GM18907 (cell line): Measurements from ENCODE around the gene SEC14L1.
"Not testable (repeated sequence)": the region's sequence is repeated elsewhere in the genome, so short reads cannot be mapped to it uniquely, and the experiment has no call there.

Experiments
- ATAC-seq: cut with Tn5 transposase; IDR thresholded peaks from one replicate; pipeline ENCODE4 v1.9.1; 2021; ENCODE audit warnings: mild to moderate bottlenecking, moderate library complexity; ENCODE audit not compliant: unreplicated experiment

The SEC14L1 gene

DNA sequence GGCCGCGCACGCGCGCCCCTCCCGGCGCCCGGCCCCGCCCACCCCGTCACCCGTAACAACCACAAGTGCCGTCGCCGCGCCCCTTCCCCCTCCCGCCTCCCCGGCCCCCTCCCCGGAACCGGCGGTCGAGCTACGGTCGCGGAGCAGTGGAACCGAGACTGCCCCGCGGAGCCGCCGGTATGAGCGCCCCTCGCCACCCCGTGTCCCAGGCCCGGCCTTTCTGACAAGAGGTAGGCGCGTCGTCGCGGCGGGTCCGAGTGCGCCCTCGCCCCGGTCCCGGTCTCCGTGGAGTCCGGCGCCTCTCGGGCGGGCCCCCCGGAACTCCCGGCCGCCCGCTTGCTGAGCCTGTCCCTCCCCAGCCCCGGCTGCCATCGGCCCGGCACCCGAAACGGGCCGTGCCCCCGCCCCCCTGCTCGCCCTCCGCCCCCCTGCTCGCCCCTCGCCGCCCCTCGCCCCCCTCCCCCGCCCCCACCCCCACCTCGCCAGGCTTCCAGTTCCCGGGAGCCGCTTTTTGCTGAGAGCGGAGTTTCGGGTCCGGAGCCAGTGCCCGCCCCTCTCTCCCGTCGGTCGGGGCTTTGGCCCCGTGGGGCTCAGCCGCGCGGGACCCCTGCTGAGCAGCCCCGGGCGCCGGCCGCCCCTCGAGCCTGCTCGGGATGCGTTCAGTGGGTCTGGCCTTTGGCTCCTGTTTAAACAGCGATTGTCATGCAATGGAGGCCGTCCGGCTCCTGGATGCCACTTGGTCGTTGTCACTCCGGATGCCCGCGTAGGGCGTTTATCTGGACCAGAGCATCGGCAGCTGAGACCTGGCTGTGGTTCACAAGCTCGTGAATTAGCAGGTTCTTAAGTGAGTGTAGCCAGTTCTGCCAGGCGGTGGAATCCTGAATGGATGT is at the start of gene SEC14L1:
SEC14L1 (plus strand) TSS at position 92 of the 890 bp plus-strand sequence. CDS start 2,628 bp downstream, outside the sequence.
- peak; percentile 42 for ATAC-seq

DNA sequence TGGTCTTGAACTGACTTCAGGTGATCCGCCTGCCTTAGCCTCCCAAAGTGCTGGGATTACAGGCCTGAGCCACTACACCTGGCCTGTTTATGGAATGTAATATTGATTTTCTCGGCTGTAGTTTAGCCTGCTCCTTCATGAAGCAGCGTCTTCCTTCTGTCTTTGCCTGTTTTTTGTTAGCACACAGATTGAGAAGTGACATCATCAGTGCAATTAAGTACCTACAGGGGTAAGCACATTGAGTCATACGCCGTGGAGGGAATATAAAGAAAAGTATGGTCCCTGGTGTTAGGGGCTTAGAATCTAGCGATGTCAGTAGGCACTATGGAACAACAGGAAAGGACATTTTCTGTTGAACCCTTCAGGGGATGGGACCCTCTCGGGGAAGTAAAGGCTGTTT is 48.7 kb upstream of the SEC14L1 start:
- ATAC-seq: no peak

DNA sequence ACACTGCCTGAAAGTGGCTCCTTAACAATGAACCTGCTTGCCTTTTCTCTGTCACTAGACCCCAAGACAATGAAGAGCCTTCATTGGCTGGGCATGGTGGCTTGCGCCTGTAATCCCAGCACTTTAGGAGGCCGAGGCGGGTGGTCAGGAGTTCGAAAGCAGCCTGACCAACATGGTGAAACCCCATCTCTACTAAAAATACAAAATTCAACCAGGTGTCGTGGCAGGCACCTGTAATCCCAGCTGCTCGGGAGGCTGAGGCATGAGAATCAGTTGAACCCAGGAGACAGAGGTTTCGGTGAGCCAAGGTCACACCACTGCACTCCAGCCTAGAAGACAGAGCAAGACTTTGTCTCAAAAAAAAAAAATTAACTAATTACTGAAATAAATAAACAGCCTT is 45.3 kb upstream of the SEC14L1 start:
- no peak for ATAC-seq

DNA sequence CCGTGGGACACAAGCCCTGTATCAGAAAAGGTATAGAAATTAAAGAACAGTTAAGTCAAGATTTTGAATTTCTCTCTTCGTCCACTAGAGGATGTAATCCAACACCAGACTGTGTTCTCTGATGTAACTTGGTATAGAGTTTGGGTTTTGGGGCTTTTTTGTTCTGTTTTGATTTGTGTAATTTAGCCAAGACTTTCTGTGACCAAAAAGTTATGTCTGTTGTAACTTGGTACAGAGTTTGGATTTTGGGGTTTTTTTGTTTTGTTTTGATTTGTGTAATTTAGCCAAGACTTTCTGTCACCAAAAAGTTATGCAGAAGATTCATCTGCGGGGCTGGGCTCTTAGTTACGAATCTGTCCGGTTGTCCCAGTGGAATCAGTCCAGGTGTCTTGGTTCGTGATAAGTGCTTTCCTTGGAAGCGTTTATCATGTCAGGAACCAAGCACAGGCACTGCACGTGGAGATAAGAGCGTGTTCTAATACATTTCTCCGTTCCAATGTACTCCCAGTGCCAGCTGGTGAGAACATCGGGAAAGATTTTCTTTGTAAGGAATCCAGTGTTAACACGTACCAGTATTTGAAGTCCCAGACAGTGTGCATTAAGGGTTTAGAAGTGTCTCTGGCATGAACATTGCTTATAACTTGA is 44.1 kb upstream of the SEC14L1 start:
- no peak for ATAC-seq

DNA sequence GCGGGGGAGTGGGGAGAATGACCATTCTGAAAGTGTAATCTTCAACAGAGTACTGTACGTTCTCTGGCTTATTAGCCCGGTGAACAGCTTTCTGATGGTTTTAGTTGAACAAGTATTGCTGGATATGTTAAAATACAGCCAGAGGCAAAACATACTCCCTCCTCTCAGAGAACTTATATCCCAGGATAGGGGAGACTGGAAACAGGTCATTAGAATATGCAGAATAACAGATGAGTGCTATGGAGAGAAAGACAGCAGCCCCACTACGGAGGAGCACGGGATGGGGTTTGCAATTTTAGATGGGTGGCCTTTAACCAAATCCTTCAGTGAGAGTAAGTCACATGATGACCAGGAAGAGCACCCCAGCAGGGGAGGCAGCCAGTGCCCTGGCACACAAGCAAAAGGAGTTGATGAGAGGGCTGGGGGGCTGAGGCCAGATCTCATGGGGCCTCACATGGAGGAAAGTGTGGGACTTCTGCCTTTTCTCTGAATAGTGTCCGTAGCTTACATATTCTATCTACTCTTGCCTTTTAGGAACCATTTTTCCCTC is 43.1 kb upstream of the SEC14L1 start:
- ATAC-seq: no peak

DNA sequence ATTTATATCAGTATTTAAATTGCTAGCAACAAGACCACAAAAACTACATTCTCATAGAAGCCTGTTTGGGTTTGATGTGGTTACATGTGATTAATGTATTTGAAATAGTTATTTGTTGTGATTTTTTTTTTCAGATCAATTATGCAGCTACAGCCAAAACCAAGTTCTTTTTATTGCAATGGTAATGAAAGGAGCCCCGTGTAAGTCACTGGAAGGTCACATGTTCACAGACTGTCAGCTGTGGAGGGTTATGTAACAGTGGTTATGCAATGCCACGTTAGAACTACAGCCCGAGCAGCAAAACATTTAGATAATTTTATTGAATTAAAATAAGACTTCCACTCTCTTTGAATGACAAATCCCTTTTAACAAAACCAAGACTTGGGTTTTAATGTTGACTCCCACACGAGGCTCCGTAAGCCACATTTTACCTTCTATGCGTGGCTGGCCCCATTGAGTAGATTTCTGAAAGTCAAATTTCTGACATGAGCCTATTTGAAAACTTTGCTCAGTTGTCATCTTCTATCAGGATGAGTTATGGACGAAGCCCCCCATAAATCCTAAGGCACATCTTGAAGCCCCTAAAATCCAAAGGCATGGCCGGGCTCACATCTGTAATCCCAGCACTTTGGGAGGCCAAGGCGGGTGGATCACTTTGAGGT is 41.8 kb upstream of the SEC14L1 start:
- no peak for ATAC-seq

DNA sequence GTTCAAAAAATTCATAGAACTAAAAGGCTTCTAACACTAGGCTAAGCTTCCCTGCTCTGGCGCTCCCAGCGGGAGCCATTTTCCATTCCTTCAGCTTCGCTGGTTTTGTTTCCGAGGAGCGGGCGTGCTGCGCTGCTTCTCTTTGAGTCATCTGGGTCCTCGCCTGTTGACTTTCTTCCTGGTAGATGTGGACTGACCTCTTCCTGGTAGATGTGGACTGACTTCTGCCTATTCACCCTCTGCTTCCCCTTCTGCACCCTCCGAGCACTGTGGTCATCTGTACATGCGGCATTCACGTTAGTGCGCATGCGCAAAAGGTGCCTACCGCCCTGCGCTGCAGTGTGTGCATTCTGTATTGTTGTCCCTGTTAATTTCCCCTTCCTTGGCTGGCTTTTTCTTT is 40.8 kb upstream of the SEC14L1 start:
- no peak for ATAC-seq

DNA sequence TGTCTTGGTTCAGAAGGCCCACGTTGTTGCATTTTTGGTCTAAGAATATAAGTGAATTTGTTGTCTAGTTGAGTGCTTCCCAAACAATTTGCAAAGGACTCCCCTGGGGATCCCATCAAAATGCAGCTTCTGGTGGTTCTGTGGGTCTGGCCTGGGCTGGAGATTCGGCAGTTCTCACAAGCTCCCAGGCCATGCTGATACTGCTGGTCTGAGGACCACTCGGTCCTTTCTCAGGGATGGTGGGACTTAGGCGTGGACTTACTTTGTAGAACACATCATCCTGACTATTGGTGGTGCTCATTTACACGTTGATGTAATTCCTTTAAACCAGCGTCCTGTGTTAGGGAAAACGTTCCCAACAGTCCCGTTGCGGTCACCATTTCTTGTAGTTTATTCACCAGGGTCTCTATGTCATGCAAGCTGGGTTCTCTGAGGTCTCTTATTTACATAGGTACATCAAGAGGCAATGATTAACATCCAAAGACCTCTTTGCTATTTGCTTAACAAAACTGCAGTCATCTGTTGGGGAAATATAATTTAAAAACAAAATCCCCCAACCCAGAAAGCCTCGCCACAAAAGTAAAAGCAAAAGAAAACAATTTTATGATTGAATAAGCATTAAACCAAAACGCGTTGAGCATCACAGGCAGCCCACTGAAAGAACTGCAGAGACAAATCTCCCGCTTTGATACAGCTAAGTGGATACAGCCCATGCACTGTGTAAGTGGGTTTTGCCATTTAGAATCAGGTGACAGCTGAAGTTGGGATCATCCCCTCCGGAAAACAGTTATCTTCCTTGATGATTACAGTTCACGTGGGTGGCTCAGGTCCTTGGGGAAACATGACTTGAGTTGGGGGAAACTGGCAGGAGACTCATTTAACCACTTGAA is 39.0 kb upstream of the SEC14L1 start:
- ATAC-seq: peak; percentile 58

DNA sequence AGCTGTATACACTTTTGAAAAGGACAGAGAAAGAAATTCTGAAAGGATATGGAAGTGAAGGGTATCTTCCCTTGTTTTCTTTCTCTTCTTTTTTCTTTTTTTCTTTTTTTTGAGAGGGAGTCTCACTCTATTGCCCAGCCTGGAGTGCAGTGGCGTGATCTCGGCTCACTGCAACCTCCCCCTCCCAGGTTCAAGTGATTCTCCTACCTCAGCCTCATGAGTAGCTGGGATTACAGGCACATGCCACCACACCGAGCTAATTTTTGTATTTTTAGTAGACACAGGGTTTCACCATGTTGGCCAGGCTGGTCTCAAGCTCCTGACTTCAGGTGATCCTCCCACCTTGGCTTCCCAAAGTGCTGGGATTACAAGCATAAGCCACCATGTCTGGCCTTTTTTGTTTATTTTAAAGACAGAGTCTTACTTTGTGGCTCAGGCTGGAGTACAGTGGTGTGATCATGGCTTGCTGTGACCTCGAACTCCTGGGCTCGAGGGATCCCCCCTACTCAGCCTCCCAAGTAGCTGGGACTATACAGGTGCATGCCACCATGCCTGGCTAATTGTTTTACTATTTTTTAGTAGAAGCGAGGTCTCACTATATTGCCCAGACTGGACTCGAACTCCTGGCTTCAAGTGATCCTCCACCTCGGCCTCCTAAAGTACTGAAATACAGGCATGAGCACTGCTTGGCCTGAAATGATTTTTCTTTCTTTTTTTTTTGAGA is 38.2 kb upstream of the SEC14L1 start:
- ATAC-seq: not testable (repeated sequence)

DNA sequence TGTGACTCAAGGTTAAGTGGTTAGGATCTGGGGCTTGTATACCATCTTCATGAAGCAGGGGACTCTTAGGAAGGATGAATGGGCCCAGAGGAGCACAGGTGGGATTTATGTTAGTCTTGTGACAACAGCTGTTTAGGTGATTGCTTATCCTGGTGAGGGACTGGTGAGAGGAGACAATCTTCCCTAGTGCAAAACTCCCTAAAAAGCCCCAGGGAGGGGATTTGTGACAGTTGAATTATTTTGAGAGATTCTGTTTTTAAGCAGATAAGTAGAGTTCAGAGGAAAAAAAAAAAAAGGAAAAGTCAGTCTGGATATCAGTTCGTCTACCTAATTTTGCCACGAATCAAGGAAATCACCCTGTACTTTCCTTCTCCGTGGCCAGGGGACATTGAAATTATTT is 35.1 kb upstream of the SEC14L1 start:
- ATAC-seq: no peak

DNA sequence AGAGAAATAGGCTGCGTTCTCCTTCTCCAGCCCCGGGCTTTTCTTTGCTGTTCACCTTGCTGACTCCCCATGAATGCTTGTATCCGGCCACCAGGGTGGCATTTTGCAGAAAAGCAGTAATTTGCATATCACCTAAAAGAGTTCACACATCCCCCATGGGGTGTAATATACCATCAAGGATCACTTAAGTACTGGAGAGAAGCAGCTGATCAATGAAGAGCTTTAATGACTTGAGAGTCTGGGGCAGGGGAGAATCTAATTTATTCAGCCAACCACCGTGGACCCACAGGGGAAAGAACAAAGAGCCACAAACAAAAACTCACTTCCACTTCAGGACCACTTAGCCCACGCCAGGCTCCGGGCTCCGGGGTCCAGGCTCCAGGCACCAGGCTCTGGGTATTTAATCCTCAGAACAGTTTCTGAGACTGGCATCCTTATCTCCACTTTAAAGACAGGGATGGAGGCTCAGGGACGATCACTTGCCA is 33.9 kb upstream of the SEC14L1 start:
- peak; percentile 34 for ATAC-seq

DNA sequence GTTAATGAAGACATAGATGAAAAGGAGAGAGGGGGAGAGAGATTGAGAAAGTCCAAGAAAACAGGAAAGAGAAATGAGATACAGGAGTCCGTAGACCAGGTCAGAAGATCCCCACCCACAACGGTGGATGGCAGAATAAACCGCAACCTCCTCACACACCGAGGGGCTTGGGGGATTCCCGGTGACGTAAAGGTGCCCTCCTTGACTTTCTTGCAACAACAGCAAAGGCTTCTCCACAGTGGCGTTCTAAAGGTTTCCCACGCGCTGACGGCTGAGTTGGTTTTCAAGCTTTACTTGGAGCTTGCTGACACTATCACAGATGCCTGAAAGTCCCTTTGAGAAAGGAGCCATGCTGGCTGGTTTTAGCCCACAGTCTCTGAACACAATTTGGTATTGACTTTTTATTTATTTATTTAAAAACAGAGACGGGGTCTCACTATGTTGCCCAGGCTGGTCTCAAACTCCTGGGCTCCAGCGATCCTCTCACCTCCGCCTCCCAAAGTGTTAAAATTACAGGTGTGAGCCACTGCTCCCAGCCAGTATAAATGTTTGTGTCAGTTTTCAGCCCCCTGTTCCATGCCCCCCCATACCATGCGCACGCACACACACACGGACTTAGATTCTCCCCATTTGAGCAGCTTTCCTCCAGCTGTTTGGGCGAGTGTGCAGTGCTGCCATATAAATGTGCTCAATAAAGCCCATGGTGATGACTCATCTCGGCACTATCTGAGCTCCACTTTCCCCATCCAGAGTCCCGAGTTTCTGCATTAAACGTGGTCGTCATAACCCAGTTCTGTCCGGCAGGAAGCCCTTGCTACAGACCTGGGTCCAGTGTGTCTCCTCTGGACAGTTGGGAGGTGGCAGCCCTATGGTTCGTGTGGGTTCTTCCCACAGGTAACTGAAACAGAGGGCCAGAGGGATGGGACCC is 33.0 kb upstream of the SEC14L1 start:
- ATAC-seq: peak; percentile 68

DNA sequence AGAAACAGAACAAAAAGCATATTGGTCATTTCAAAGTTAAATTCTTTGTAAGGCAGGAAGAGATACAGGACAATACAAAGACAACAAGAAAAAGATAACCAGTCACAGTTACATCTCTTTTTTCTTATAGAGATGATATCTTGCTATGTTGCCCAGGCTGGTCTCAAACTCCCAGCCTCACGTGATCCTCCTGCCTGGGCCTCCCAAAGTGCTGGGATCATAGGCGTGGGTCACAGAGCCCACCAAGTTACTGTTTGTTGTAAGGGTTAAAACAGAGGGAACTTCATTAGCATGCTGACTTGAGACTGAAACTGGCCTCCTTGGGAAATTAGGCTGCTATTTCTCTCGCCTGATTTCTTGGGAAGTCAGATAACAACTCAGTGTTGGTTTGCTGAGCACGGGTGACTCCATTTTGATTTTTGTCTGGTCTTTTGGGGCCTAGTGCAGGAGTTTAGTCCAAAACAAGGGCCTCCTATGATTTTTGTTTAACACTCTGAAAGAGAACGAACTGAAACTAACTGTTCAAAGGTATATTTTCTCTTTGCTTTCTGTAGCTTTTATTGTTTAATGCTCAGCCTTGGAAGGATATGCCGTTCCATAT is 31.5 kb upstream of the SEC14L1 start:
- ATAC-seq: no peak

DNA sequence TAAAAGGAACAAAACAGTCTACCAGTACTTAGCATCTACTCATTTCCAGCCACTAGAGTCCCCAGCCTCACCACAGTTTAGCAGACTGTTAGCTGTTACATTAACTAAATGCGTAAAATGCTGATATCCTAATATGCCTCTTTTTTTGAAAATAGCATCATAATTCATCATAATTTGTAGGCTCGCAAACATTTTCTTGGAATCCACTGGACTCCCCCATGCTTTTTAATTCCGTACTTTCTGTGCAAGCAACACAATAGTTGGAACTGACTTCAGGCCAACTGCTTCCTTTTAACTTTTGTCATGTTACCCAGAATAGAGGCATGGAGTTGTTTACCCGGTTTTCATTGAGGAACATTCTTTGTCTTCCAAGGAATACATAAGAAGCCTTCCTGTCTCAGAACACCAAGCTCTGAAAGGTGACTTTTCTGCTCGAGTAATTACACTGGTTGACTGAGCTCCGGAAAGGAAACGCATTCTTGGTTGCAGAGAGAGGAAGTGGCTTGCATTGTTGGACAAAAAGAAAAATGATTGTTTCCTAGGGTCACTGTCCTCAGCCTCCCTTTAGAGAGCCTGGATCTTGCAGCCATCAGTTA is 30.9 kb upstream of the SEC14L1 start:
- no peak for ATAC-seq

DNA sequence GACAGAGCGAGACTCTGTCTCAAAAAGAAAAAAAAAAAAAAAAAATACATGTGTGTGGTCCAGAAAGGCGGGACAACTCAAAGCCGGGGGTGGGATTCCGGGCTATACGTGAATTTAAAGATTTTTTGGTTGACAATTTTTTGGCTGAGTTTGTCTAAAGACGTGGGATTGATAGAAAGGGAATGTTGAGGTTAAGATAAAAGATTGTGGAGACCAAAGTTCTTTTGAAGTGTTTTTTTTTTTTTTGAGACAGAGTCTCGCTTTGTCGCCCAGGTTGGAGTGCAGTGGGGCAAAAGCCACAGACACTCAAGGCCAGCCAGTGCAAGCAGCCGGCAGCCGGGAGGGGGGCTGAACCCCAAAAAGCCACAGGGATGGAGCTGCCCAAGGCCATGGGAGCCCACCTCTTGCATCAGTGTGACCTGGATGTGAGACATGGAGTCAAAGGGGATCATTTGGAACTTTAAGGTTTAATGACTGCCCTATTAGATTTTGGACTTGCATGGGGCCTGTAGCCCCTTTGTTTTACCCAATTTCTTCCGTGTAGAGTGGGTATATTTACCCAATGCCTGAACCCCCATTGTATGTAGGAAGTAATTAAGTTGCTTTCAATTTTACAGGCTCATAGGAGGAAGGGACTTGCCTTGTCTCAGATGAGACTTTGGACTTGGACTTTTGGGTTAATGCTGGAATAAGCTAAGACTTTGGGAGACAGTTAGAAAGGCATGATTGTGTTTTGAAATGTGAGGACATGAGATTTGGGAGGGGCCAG is 29.4 kb upstream of the SEC14L1 start:
- not testable (repeated sequence) for ATAC-seq

DNA sequence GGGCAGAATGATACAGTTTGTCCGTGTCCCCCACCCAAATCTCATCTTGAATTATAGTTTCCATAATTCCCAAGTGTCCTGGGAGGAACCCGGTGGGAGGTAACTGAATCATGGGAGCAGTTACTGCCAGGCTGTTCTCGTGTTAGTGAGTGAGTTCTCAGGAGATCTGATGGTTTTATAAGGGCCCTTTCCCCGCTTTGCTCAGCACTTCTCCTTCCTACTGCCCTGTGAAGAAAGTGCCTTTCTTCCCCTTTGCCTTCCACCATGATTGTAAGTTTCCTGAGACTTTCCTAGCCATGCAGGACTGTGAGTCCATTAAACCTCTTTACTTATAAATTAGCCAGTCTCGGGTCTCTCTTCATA is 28.9 kb upstream of the SEC14L1 start:
- ATAC-seq: no peak

DNA sequence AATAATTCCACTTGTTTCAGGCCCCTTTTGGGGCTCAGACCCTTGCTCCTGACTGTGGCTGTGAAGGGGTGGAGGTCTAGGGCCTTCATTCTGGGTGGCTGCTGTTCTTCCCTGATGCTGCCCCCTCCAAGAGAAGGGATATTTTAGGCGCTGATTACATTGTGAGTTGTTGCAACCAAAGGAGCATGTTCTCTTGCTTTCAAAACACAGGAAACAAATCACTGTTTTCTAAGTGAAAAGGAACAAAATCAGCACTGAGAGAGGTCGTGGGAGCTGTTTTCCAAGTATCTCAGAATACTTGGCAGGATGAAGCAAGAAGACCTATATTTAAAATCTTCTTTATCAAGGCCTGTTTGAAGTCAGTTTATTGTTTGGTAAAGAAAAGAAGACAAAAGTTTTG is 25.3 kb upstream of the SEC14L1 start:
- ATAC-seq: no peak
